NCI-H524 (cell line): ENCODE data around the gene TMEM19.
"Not testable (repeated sequence)": the region's sequence is repeated elsewhere in the genome, so short reads cannot be mapped to it uniquely, and the experiment has no call there.

Source experiments
- DNase-seq, 2 experiments: peaks; one replicate each; lab custom pipeline; 2025; lab: John Stamatoyannopoulos, UW

TMEM19 gene

DNA sequence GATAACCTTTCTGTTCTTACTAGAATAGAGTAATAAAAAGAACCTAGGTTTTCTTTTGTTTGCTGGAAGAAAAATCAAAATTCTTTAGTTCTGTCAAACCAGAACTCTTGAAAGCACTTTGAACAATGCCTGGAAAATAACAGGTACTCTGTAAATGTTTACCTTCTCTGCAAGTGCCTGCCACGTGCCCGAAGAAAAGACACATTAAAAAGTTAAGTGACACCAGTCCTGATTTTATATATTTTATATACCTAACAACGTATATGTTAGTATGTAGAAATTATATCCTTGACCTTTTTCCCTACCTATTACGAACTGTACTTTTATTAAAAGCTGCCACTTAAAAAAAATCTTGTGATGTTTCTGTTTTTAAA is 20.8 kb upstream of the TMEM19 start:
- DNase-seq: no peak

DNA sequence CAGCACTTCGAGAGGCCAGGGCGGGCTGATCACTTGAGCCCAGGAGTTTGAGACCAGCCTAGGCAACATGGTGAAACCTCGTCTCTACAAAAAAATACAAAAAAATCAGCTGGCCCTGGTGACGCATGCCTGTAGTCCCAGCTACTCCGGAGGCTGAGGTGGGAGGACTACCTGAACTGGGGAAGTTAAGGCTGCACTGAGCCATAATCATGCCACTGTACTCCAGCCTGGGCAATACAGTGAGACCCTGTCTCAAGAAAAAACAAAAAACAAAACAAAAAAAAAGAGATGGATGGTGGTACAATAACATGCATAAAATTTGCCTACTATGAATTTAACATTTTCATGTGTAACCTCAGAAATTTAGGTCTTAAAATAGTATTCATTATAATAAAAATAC is 19.6 kb upstream of the TMEM19 start:
- no peak for DNase-seq

DNA sequence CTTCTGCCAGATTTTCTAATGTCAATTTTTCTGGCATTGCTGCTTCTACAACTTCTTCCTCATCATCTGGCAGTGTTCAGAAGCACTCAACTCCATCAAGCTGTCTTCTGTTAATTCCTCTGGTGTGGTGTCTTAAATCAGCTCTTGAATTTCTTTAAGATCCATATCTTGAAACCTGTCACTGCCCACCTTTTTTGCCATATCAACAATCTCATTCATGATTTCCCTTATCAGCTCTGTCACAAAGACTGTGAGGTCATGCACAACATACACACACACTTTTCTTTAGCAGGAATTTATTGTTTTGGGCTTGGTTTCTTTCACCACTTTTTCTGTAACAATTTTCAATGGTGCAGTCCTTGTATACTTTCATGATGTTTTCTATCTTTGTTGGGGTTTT is 14.6 kb upstream of the TMEM19 start:
- DNase-seq: peak in 1 of 2 experiments; percentile 5

DNA sequence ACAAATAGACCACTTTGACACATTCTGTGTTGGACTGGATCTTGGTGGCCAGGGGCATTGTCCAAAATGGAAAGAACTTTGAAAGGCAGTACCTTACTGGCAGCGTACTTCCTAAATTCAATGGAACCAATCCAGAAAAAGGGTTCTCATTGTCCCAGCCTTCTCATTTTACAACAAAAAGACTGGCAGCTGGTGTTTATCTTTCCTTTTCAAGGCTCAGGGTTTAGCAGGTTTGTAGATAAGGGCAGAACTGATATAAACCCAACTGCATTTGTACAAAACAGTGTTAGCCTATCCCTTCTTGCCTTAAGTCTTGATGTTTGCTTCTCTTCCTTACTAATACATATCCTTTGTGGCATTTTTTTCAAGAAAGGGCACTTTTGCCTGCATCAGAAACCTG is 14.1 kb upstream of the TMEM19 start:
- peak in 1 of 2 experiments; percentile 39 for DNase-seq

DNA sequence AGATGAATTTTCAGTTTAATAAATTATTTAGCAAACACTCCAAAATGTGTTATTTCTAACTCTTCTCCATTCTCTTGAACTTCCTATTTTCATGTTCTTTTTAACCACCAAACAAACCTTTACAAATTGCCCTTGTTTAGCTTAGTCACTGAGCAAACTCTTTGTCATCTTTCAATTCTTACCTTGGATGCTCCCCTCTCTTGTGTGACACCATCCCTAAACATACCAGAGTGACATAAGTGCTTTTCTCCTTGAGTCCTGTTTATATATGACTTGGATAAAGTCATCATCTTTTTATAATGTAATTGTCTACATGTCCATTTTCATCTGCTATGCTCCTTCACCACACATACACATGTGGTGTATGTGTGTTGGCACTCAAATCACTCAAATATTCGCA is 3.4 kb upstream of the TMEM19 start:
- DNase-seq: no peak

DNA sequence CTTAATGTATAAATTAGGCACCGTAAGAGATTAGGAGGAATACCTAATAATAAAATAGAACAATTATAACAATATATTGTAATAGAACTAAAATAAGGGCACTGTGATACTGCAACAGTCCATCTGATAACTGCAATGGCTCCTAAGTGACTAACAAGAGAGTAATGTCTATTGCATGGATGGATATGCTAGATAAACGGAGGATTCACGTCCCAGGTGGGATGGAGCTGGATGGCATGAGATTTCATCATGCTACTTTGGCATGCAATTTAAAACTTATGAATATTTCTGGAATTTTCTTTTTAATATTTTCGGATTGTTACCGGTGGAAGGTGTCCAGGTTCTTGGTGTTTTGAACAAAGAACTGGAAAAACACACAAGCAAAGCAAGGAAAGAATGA is 2.2 kb upstream of the TMEM19 start:
- no peak for DNase-seq

DNA sequence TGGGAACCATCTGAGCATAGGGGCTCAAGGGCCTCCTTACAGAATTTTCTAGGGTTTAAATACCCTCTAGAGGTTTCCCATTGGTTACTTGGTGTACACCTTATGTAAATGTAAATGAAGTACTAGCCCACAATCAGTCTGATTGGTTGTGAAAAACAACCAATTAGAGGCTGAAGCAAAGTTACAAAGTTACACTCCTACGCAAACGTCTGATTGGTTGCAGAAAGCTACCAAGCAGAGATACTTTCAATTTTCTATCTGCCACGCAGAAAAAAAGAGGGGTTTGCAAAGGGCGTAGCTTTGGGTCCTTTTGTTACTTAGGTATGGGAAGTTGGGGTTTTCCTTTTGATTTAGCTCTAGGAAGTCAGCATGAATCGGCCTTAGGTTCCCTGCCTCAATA is 1.8 kb upstream of the TMEM19 start:
- DNase-seq: no peak

DNA sequence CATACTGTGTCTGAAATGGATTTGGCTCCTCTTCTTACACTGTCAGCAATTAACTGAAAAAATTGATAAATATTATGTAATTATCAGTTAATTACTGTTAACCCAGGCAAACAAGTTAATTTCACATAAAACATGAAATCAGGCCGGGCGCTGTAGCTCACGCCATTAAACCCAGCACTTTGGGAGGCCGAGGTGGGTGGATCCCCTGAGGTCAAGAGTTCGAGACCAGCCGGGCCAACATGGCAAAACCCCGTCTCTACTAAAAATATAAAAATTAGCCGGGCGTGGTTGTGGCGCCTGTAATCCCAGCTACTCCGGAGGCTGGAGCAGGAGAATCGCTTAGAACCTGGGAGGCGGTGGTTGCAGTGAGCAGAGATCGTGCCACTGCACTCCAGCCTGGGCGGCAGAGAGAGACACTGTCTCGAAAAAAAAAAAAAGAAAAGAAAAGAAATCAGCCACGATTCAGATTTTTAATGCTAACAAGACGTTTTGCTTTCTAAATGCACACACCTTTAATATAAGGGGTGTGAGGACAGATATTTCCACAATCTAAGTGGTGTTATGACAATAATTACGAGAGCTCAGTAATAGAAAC is 473 bp upstream of the TMEM19 start:
- no peak for DNase-seq

DNA sequence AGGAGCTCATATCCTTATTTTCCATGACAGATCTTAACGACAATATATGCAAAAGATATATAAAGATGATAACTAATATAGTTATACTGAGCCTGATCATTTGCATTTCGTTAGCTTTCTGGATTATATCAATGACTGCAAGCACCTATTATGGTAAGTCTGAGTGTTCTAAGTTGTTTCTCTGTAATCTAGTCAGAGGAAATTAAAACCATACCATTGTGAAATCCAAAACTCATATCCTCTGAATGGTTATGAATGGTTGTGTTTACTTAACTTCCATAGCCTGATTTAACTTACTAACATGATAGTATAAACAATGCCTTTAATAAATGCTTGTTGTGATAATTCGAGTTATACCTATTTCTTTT is 760 bp downstream of the TMEM19 start:
- DNase-seq: no peak

DNA sequence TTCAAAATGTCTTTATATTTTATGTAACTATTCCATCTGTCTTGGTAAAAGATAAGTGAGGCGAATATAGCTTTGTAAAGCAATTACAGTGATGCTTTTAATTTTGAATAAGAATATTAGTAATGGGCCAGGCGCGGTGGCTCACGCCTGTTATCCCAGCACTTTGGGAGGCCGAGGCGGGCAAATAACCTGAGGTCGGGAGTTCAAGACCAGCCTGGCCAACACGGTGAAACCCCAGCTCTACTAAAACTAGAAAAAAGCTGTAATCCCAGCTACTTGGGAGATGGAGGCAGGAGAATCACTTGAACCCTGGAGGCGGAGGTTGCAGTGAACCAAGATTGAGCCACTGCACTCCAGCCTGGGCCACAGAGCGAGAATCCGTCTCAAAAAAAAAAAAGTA is 1.3 kb downstream of the TMEM19 start:
- not testable (repeated sequence) for DNase-seq

DNA sequence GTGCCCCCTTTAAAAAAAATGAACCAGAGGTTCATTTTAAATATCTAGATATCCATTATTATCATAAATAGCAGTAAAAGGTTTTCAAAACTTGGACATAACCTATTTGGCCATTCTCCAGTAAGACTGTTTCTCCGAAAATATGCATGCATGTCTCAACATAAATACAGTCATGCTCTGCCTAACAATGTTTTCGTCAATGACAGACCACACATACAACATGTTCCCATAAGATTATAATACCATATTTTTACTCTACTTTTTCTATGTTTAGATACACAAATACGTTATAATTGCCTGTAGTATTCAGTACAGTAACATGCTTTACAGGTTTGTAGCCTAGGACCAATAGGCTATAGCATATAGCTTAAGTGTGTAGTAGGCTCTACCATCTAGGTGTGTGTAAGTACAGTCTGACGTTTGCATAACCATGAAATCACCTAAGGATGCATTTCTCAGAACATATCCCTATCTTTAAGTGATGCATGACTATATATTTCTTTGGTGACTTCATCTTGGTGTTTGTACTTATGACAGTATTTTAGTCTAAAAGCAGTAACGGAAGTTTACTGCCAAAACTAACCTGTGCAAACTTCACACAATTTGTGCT is 3.2 kb downstream of the TMEM19 start:
- no peak for DNase-seq

DNA sequence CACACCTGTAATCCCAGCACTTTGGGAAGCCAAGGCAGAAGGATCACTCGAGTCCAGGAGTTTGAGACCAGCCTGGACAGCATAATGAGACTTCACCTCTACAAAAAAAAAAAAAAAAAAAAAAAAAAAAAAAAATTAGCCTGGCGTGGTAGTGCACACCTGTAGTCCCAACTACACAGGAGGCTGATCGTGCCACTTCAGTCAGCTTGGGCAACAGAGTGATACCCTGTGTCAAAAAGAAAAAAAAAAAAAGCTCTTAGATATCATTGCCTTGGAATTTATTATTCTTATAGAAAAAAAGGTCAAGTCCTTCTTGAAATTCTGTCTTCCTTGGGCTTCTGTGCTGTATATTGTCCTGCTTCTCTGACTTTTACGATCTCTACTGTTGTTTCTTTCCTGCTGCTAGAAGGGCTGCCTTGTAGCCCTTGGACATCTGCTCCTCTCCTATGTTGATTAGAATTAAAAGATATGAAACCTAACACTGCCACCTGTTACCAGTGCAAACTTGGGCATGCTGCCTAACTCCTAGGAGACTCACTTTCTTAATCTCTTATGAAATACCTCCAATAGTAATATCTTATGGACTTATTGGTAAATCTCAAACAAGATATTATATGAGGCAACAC is 5.7 kb downstream of the TMEM19 start:
- DNase-seq: peak; percentile 51 to 88

DNA sequence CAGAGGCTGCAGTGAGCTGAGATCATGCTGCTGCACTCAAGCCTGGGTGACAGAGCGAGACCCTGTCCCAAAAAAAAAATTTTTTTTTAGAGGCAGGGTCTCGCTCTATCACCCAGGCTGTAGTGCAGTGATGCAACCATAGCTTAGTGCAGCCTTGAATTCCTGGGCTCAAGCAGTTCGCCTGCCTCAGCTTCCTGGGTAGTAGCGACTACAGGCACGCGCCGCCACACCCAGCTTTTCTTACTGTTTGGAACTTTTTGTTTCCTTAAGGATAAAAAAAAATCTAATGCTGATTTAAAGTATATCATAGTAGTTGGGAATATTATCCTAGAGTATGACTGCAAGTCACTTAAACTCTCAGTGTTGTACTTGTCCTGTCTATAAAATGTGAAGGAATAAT is 7.2 kb downstream of the TMEM19 start:
- no peak for DNase-seq

DNA sequence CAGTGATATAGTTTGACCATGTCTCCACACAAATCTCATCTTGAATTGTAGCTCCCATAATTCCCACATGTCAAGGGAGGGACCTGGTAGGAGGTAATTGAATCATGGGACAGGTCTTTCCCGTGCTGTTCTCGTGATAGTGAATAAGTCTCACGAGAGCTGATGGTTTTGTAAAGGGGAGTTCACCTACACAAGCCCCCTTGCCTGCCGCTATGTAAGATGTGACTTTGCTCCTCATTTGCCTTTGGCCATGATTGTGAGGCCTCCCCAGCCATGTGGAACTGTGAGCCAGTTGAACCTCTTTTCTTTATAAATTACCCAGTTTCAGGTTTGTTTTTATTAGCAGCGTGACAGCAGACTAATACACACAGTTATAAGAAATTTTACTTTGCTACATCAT is 7.8 kb downstream of the TMEM19 start:
- not testable (repeated sequence) for DNase-seq

DNA sequence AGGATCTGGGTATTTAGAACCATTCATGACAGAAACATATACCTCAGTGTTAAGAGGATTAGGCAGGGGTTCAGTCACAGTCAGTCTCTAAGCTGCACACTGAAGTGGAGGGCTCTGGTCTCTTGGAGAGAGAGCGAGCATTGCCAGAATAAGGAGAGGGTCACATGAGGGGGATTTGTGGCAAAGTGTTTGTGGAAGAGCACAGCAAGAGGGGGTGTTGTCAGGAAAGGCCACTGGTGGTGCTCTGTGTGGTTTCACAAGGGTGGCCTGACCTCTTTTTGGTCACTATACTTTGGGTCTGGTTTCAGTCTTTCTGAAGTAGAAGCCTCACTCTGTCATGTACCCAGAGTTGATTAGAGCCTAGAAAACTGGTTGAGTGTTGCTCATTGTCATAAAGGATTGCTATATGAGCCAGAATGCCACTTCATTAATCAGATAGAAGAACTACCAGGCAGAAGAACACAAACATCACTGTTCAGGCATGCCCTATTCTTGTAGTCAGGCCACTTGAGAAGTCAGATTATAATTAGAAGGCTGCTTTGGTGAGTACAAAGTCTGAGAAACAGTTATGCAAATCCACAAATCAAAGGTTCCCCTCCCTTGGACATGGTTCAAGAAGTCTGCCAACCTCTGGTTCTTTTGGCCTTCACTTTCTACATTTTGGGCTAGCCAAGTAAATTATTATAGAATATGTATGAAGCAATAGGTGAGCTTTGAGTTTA is 8.4 kb downstream of the TMEM19 start:
- peak; percentile 78 to 86 for DNase-seq

DNA sequence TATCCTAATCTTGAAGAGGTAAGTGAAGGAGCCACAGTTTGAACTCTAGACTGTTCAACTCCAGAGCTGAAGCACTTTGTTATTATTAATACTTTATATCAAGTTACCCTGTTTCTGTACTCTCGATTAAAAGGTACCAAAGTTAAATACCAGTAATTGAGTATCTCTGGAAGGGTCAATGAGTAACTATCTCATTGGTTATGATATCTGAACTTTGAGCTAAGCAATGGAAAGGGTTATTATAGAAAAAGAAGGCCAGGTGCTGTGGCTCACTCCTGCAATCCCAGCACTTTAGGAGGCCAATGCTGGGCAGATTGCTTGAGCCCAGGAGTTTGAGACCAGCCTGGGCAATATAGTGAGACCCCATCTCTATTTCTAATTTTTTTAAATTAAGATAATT is 9.9 kb downstream of the TMEM19 start:
- no peak for DNase-seq

DNA sequence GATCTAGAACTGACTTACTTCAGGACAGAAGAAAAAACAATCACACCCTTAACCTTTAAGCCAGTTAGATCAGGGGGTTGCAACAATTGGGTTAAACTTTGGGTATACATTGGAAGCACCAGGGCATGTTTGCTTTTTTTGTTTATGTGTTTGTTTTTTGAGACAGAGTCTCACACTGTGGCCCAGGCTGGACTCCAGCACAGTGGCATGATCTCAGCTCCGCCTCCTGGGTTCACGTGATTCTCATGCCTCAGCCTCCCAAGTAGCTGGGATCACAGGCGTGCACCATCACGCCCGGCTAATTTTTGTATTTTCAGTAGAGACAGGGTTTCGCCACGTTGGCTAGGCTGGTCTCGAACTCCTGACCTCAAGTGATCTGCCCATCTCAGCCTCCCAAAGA is 16.3 kb downstream of the TMEM19 start:
- not testable (repeated sequence) for DNase-seq

DNA sequence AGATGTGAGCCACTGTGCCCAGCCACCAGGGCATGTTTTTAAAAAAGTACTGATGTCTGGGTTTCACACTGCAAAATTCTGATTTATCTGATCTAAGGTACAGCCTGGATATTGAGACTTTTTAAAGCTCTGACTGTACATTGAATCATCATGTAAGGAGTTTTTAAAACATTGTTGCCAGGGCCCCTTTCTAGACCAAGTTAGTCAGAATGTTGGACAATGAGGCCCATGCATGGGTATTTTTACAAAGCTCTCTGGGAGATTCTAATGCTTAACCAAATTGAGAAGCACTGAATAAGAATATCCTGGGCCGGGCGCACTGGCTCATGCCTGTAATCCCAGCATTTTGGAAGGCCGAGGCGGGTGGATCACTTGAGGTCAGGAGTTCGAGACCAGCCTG is 16.7 kb downstream of the TMEM19 start:
- DNase-seq: no peak

DNA sequence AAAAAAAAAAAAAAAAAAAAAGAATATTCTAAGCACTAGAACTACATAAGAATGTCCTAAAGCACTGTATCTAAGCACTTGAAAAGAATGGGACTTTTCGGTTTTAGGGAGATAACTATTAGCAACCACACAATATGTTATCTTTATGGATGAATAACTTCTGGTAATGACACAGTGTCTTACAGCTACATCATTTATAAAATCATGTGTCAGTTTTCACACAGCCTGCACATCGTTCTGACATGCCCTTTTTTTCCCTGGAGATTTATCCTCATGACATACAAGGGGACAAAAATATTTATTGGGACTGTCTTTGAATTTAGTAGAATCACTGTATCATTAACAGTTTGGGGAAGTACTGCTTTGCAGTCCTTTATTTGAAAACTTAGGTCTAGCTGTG is 17.3 kb downstream of the TMEM19 start:
- peak in 1 of 2 experiments; percentile 8 for DNase-seq

DNA sequence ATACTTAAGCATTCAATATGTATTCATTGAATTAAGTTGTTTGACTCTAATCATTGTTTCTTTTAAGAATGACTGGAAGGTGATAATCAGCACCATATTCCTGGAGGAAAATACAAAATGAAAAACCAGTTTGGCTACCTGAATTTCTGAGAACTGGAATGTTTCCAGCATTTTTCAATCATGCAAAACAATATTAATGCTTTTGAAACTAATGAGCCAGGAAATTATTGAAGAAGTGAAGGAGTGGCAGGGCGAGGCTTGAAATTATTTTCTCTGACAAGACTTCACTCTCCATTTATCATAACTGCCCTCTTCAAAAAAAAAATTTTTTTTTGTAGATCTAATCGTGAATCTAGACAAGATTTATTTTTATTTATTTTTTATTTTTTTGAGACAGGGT is 19.0 kb downstream of the TMEM19 start:
- DNase-seq: no peak

DNA sequence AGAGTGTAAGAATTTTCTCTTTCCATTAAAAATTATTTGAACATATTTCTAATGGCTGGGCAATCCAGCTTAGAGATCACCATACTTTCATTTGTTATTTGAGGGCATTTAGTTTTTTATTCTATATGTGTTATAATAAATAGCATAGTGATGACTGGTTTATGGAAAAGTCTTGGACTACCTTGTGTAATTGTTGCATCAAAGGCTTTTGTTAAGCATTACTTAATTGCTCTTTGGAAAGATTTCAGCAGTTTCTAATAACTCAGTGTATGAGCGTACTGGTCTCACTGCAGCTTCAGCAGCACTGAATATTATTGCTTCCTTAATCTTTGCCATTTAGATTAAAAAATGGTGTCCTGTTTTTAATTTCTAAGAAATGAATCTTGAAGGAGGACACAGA is 22.8 kb downstream of the TMEM19 start:
- no peak for DNase-seq

DNA sequence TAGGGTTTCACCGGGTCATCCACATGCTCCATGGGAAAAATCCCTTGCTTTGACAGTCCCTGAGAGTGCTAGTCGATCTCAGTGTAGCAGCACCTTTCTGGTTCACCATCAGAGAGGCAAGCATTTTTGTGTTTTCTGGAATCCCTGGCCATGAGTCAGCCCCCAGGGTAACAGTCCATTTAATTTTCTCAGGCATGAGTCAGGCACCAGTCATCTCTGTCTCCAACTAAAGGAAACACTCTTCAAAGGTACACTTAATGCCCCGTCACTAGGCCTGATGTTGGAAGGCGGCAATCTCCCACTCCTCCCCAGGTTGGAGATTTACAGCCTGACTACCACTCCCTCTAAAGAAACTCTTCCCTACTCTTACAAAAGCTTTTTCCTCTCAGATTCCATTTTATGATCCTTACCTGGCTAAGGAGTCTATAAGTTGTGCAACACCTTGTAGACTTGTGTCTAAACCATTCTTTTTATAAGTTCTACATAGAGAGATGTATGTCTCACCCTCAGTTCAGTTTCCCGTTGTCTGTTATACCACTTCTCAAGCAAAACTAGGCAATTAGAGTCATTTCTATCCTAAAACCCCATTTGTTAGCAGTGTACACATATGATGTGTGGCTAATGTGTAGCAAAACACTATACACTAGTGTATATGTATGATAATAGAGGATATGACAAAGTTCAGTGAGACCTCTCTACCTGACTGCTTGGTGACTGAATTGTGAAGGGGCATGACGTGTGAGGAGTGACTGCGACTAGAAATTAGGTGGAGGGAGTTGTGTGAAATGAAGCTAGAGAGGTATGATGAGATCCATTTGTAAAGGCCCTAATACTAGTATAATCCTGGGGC is 24.6 kb downstream of the TMEM19 start:
- DNase-seq: no peak
